ACHN (cell line): Measurements from ENCODE around the gene KLHL40.
"Not testable (repeated sequence)": the region's sequence is repeated elsewhere in the genome, so short reads cannot be mapped to it uniquely, and the experiment has no call there.

Source experiments
- DNase-seq: peaks from one replicate; pipeline ENCODE4 v3.0.0-alpha.2; 2015
- in situ Hi-C: cut with HindIII; loops from 2 replicates; pipeline ENCODE4 v1.10.0; 2017; ENCODE audit warnings: low sequenced_read_pairs, low pct_ligation_motif_present, low pct_unique_long_range_greater_than_20kb

The KLHL40 gene

GRCh38 chr3:42709621-42710020 lies 24.3 kb downstream of the KLHL40 start:
- in situ Hi-C loops: no loop called here
- DNase-seq: no peak

- in situ Hi-C loops: no loop called here
These were observed 25.1 kb downstream of the KLHL40 start for GRCh38 chr3:42710323-42711021.

GRCh38 chr3:42711491-42712343 lies 26.4 kb downstream of the KLHL40 start:
- in situ Hi-C loops: no loop called here
- no peak for DNase-seq

More at GRCh38 chr3:42710323-42711021, 25.1 kb downstream of the KLHL40 start:
- DNase-seq: no peak

- no peak for DNase-seq
- in situ Hi-C loops: no loop called here
These were observed 27.0 kb downstream of the KLHL40 start for GRCh38 chr3:42712344-42712648.

GRCh38 chr3:42712688-42713372 lies 27.5 kb downstream of the KLHL40 start:
- DNase-seq: no peak
- in situ Hi-C loops: no loop called here

GRCh38 chr3:42713747-42714146 lies 28.4 kb downstream of the KLHL40 start:
- in situ Hi-C loops: no loop called here
- no peak for DNase-seq

- in situ Hi-C loops: no loop called here
- no peak for DNase-seq
These were observed 29.0 kb downstream of the KLHL40 start for GRCh38 chr3:42714171-42714852.

GRCh38 chr3:42717306-42717705 lies 32.0 kb downstream of the KLHL40 start:
- no peak for DNase-seq
- in situ Hi-C loops: no loop called here

- DNase-seq: no peak
- in situ Hi-C loops: no loop called here
These were observed 33.0 kb downstream of the KLHL40 start for GRCh38 chr3:42718338-42718737.

- in situ Hi-C loops: no loop called here
- DNase-seq: no peak
These were observed 33.7 kb downstream of the KLHL40 start for GRCh38 chr3:42719002-42719401.

GRCh38 chr3:42720126-42720525 lies 34.8 kb downstream of the KLHL40 start:
- DNase-seq: no peak
- in situ Hi-C loops: no loop called here

GRCh38 chr3:42721690-42722089 lies 36.4 kb downstream of the KLHL40 start:
- in situ Hi-C loops: no loop called here
- no peak for DNase-seq

- in situ Hi-C loops: not testable (repeated sequence)
These were observed 37.1 kb downstream of the KLHL40 start for GRCh38 chr3:42722442-42722841.

GRCh38 chr3:42723219-42723618 lies 37.9 kb downstream of the KLHL40 start:
- in situ Hi-C loops: no loop called here
- no peak for DNase-seq

More at GRCh38 chr3:42722442-42722841, 37.1 kb downstream of the KLHL40 start:
- not testable (repeated sequence) for DNase-seq

GRCh38 chr3:42725454-42725853 lies 40.1 kb downstream of the KLHL40 start:
- in situ Hi-C loops: no loop called here

GRCh38 chr3:42728056-42728455 lies 42.7 kb downstream of the KLHL40 start:
- DNase-seq: no peak
- in situ Hi-C loops: no loop called here

More at GRCh38 chr3:42725454-42725853, 40.1 kb downstream of the KLHL40 start:
- DNase-seq: no peak

GRCh38 chr3:42728668-42729364 lies 43.5 kb downstream of the KLHL40 start:
- no peak for DNase-seq
- in situ Hi-C loops: no loop called here

- DNase-seq: no peak
- in situ Hi-C loops: no loop called here
These were observed 44.2 kb downstream of the KLHL40 start for GRCh38 chr3:42729404-42730145.
